T47D (cell line): ENCODE data around the gene RBFOX1.

Experiments
- DNase-seq, 2 experiments: peaks; one replicate each; pipeline versions ENCODE4 v3.0.0 to v3.0.0-alpha.2; 2011 to 2012; ENCODE audit warnings: low read depth in 1 of 2, low spot score in 1 of 2
- JUND ChIP-seq: IDR thresholded peaks from 2 replicates; pipeline ENCODE4 v1.6.1; 2012; ENCODE audit warnings: low read depth
- in situ Hi-C: cut with HindIII; loops from 2 replicates; pipeline ENCODE4 v1.10.0; 2016; ENCODE audit warnings: low sequenced_read_pairs, low pct_unique_long_range_greater_than_20kb

Gene RBFOX1

DNA sequence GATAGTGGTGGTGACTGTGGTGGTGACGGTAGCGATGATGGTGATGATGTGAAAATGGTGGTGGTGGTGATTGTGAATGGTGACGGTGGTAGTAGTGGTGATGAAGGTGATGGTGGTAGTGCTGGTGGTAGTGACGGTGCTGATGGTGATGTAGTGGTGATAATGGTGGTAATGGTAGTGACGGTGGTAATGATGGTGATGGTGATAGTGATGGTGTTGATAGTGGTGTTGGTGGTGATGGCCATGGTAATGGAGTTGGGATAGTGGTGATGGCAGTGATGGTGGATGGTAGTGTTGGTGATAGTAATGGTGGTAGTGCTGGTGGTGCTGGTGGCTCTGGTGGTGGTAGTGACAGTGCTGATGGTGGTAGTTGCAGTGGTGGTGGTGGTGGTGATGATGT lies 14.7 kb upstream of the RBFOX1 start:
- in situ Hi-C loops: no loop called here

DNA sequence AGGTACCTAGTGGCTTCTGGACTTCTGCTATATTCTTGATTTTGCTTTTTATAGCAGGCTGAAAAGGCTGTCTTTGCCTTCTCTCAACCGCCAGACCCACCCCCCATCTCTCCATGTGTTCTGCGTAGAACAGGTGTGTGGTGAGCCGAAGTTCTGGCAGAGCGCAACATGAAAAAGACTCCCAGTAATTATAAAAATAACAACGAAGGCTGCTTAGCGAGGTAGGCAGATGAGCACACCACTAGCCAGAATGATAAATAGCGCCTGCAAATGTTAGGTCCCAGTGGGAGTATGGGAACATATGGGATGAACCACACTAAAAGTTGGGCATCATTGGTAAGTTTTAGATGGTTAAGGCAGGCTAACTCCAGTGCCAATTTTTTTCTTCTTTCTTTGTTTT lies 14.0 kb upstream of the RBFOX1 start:
- in situ Hi-C loops: no loop called here
- TF ChIP-seq JUND: no peak
- no peak for DNase-seq

More for the DNA sequence above, 14.7 kb upstream of the RBFOX1 start:
- TF ChIP-seq JUND: no peak
- no peak for DNase-seq

DNA sequence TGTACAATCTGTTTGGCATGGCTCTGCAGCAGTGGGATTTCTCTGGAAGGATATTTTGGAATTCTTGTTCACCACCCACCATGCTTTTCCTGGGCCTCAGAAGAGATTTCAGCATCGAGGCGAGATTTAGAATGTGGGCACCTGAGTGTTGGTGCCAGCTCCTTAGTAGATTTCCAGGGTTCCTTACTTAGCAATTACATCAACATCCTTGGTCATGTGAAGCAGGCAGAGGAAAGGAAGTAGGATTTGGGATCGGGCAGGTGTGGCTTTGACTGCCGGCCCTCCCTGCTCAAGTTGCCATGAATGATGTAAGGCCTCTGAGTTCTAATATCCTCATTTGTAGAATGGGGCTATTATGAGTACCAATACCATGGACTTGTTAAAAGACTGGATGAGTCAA lies 13.1 kb upstream of the RBFOX1 start:
- in situ Hi-C loops: no loop called here

DNA sequence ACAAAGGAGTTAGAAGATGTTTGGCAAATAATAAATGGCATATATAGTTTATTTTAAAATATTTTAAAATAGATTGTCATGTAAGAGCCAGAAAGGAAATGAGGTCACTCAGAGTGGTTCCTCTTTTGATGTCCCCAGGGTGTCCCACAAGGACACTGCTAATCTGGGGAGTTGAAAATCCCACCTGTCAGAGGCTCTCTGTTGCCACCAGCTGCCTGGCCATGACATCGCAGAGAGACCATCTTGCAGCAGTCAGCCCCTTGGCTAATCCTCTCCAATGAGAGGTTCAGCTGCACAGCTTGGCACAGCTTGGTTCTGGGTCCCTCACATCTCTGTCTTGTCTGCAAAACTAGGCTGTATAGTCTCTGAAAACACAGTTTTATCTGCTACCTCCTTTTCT lies 11.0 kb upstream of the RBFOX1 start:
- in situ Hi-C loops: no loop called here
- no peak for DNase-seq
- TF ChIP-seq JUND: no peak

More for the DNA sequence above, 13.1 kb upstream of the RBFOX1 start:
- no peak for TF ChIP-seq JUND
- DNase-seq: no peak

DNA sequence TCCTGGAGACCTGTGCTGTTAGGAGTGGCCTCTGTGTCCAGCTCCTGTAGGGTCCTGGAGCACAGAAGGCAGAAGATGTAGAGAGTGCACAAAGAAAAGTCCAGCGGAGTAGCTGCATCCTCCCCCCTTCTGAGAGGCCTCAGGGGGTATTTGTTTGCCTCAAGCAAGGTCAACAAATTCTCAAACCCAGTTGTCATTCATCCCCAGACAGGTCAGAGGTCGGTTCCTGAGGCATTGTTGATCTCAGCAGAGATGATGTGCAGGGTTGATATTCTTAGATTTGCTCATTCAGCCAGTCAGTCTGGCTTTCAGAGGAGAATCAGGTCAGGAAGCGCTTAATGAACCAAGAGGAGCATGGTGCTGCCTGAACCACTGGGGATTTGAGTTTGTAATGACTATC lies 8.3 kb upstream of the RBFOX1 start:
- no peak for TF ChIP-seq JUND
- in situ Hi-C loops: no loop called here

DNA sequence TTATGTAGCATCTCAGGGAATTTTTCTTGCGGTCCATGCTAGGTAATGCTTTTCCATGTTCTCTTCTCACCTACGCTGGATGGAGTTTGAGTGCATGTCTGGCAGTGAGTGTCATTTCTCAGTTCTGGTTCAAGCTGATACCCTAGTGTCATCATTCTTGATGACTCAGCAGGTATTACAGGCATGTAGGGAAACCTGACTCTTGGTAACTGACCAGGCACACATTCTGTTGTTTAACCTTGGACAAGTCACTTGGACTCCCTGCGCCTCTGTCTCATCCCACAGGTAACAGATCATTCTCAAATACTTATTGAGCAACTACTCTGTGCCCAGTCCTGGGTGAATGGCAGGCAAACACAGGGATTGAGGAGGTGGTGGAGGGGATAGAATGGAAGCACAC lies 6.8 kb upstream of the RBFOX1 start:
- in situ Hi-C loops: no loop called here
- TF ChIP-seq JUND: no peak
- DNase-seq: no peak

More for the DNA sequence above, 8.3 kb upstream of the RBFOX1 start:
- no peak for DNase-seq

DNA sequence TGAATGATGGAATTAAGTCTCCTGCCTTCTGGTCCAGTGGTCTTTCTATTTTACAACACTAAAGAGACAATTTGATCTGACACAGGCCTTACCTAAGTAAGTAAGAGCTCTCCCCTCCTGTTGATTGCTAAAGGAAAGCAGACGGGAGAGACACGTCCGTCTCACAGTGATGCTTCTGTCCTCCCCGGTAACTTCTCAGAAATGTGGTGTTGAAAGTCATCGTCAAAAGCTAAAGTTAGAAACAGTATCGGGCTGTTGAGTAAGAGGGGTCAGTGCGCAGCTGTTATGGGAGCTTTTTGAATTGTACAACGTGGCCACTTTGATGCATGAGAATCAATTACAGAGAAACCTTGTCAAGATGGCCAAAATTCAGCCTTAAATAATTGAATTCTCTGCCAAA lies 1.9 kb upstream of the RBFOX1 start:
- DNase-seq: no peak
- no peak for TF ChIP-seq JUND
- in situ Hi-C loops: no loop called here

DNA sequence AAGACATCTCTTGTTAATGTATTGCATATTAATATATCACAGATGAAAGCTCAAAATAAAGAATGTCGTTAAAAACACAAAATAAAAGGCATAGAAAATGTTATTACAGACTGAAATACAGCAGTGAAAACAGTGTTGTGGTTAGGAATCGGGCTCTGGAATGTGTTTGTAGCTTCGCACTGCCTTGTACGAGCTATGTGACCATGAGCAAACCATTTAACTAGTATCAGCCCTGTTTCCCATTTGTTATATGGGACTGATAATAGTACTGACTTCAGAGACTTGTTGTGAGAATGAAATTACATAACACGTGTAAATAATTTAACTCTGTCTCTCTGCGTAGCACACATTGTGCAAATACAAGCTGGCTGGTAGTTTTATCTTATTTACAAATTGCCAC lies 648 bp upstream of the RBFOX1 start:
- no peak for DNase-seq
- in situ Hi-C loops: no loop called here
- no peak for TF ChIP-seq JUND

DNA sequence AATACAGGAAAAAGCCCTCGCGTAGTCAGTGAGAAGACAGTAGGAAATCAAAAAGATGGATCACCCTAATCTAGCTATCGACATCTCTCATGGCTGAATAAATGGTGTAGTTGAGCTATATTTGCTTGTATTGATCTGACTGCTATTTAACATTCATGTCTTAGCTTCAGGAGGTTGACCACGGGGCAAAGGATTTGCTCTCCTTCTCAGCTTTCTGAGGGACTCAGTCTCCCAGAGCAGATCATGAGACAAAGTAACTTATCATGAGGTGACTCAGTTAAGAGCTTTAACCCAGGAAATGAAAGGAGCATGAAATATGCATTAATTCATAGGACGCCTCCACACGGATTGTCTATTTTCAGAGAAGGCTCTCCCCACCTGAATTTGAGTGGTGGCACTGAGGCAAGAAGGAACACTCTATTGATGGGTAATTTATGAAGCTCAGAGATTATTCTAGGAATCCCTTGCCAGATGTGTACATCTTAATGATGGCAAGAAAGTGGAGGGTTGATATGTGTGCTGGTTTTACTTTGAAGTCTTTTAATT lies 608 bp downstream of the RBFOX1 start:
- DNase-seq: no peak
- in situ Hi-C loops: no loop called here
- TF ChIP-seq JUND: no peak

DNA sequence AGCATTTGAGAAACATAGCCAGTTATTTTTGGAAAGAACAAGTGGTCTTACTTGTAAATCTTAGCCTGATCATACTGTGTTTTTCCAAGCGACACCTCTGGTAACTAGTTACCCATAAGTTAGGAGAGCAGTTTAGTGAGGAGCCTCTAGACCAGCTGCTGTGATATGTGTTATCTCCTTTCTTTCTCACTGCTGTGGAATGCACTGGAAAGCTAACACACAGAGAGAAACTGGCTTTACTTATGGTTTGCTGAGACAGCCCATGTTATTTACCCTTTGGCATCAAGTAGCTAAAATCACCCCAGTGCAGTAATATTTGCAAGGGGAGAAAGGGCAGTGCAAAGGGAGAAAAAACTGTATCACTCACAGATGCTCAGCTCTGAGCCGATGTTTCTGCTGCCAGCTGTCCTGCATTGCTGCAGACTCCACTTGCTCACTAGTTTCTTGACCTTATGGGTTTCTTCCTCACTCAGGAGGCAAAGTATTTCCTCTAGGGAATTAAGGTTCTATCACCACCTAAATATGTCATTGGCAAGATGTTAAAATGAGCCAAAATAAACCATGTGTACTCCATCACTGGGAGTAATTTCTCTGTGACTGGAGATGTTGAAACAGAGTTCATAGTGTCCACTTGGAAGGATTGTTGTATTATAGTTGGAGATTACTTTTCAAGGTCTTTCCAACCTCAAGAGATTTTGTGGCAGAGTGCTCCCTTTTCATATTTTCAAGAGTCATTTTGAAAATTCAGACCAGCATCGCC lies 2.3 kb downstream of the RBFOX1 start:
- in situ Hi-C loops: no loop called here
- TF ChIP-seq JUND: no peak
- no peak for DNase-seq

DNA sequence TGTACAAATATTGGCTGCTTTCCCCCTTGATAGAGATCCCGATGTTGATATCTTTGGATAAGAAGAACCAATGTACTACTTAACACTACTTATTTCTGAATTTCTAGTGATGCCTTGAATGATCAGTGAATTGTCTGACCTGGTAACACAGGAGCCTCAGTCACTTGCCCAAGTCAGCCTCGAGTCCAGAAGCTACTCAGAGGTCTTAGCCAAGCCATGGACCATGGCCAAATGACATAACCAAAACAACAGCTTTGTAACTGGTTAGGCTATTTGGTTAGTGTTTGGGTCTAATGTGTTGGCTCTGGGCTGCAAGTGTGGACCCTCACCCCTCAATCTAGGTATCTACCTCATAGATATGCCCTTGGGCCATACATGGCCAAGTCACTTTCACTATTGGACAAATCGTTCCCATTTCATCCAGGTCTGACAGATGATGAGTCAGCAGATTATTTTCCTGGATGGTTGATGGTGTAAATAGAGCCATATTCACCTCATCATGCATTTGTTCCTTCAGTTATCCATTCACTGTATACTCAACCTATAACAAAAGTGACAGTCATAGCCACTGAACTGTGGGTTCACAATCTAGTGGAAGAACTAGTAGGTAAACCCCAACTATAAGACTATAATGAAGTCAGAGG lies 3.5 kb downstream of the RBFOX1 start:
- in situ Hi-C loops: no loop called here

DNA sequence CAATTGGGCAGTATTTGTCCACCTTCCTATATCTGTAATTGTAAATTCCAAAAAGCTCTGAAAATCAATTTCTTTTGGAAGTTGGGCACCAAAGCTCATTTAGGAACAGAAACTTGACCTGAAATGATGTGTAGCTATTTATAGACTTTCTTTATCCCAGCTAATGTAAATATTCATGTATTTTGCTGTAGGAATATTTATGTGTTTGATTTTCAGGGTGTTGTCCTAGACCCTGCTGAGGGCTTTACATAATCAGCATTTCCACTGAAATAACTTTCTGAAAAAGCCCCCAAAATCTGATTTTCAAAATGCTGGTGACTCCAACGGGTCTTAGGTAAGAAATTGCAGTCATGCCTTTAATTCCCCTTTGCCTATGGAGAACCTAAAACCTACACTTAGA lies 4.1 kb downstream of the RBFOX1 start:
- no peak for TF ChIP-seq JUND
- in situ Hi-C loops: no loop called here
- DNase-seq: no peak

More for the DNA sequence above, 3.5 kb downstream of the RBFOX1 start:
- DNase-seq: no peak
- TF ChIP-seq JUND: no peak

DNA sequence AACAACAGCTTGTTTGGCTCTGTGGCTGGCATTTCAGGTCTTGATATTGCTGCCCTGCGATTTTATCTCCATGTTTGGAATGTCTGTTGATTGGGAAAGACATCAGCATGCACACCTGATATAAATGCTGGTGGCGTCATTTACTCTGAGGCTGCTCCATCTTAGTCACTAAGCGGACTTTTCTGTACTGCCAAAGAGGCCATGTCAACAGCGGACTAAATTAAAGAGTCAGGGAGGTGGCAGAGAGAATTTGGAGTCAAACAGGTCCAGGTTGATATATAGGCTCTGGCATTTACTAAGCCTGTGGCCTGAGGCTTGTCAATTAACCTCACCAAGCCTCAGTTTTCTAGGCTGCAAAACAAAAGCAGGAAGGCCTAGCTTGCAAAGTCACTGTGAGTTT lies 6.2 kb downstream of the RBFOX1 start:
- TF ChIP-seq JUND: no peak
- no peak for DNase-seq
- in situ Hi-C loops: no loop called here

DNA sequence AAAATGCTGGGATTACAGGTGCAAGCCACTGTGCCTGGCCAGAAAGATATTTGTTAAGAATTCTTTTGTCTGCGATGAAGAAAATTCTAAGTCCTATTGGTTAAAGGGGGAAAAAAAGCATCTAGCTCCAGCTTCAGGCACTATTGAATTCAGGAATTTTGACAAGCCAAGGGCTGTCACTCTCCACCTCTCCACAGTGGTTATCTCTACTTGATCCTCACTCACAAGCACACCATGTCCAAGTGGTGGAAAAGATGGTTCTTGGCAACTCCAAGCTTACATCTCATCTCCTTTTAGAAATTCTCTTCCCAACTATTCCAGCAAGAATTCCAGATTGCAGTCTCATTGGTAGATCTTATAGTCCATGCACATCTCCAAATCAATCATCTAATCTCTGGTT lies 7.1 kb downstream of the RBFOX1 start:
- no peak for TF ChIP-seq JUND
- no peak for DNase-seq
- in situ Hi-C loops: no loop called here
